ENCODE data around the gene CAMP. TPM values are rescaled to one million over a fixed set of nuclear protein-coding genes. Genes with fewer than 3 reads are reported as not detected.
A peak's percentile ranks its signal among the peaks of the same experiment; 100 is the strongest.

Gene CAMP
- total RNA-seq, 1 experiment from 2014 or later: not detected

- Histone ChIP-seq H4K20me1 (ENCODE audit: insufficient read depth) (no peaks in the 10 kb centered on the region), H3K9me2 (ENCODE audit: insufficient read depth) (no peaks in the 10 kb centered on the region), H3K27ac (no peak overlapping the region), H3K4me3 (peak overlapping the region; percentile 77; the same call in 1 of the 2 replicates), H3K9me3 (ENCODE audit: insufficient read depth, low read depth) (no peaks in the 10 kb centered on the region), H3K27me3 (ENCODE audit: insufficient read depth, low read depth) (no peaks in the 10 kb centered on the region), H3F3A (ENCODE audit: insufficient read depth, low read depth) (peaks cover 10% of the 10 kb centered on the region; the same call in 1 of the 2 replicates), H3K36me3 (ENCODE audit: low read depth) (no peaks in the 10 kb centered on the region), H3K4me2 (peak overlapping the region; percentile 79), H3K79me2 (ENCODE audit: low read depth) (no peaks in the 10 kb centered on the region), H3K4me1 (replicated peaks; ENCODE audit: insufficient read depth) (0 out of 2 replicates have a peak, but pooled peaks cover 8% of the 10 kb centered on the region), H2AFZ (peak overlapping the region; percentile 94)
- ChIA-PET POLR2A (ENCODE audit: unreplicated experiment) (interaction anchor here (0.5 to 0.9 kb wide), 5 partner anchors 33 to 781 kb away, joined by 3 to 7 read pairs (median 4); partner anchors contain the start of genes CELSR3 and NDUFAF3), CTCF (interaction anchor here (1.7 kb wide), 1 partner anchor 196 kb away, joined by 8 read pairs; no protein-coding TSS in a partner anchor)
- TF ChIP-seq, protein P1, sequence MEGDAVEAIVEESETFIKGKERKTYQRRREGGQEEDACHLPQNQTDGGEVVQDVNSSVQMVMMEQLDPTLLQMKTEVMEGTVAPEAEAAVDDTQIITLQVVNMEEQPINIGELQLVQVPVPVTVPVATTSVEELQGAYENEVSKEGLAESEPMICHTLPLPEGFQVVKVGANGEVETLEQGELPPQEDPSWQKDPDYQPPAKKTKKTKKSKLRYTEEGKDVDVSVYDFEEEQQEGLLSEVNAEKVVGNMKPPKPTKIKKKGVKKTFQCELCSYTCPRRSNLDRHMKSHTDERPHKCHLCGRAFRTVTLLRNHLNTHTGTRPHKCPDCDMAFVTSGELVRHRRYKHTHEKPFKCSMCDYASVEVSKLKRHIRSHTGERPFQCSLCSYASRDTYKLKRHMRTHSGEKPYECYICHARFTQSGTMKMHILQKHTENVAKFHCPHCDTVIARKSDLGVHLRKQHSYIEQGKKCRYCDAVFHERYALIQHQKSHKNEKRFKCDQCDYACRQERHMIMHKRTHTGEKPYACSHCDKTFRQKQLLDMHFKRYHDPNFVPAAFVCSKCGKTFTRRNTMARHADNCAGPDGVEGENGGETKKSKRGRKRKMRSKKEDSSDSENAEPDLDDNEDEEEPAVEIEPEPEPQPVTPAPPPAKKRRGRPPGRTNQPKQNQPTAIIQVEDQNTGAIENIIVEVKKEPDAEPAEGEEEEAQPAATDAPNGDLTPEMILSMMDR (conservative IDR thresholded peaks at IDR 0.05): no peak
- no TSS peak for BruUV-seq (replicated peaks)
- intact Hi-C loops (cut with micrococcal nuclease; ENCODE audit: unreplicated experiment): loop anchor here (2.0 kb wide), 1 partner anchor 51 kb away; the partner anchor contains the start of gene CDC25A
- no peak for DNase-seq
These were observed 17.0 kb downstream of the CAMP start for GRCh38 chr3:48240000-48240963.

DNA sequence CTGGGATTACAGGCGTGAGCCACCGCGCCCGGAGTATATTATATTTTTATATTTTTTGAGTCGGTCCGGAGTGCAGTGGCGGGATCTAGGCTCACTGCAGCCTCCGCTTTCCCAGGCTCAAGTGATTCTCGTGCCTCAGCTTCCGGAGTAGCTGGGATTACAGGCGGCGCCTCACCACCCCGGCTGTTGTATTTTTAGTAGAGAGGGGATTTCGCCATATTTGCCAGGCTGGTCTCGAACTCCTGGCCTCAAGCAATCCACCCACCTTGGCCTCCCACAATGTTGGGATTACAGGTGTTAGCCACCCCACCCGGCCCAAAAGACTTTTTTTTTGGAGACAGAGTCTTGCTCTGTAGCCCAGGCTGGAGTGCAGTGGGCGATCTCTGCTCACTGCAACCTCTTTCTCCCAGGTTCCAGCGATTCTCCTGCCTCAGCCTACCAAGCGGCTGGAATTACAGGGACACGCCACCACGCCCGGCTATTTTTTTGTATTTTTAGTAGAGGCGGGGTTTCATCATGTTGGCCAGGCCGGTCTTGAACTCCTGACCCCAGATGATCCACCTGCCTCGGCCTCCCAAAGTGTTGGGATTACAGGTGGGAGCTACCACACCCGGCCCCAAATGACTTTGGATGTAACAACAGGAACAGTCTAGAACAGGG lies 18.6 kb downstream of the CAMP start:
- TSS peak; percentile 49 for BruUV-seq (replicated peaks)
- Histone ChIP-seq H3K36me3 (ENCODE audit: low read depth) (no peaks in the 10 kb centered on the region), H3K9me2 (ENCODE audit: insufficient read depth) (no peaks in the 10 kb centered on the region), H3K27ac (no peak overlapping the region), H2AFZ (peak overlapping the region; percentile 94), H3K4me2 (peak overlapping the region; percentile 79), H3K27me3 (ENCODE audit: insufficient read depth, low read depth) (no peaks in the 10 kb centered on the region), H3F3A (ENCODE audit: insufficient read depth, low read depth) (peaks cover 5% of the 10 kb centered on the region; the same call in 1 of the 2 replicates), H3K9me3 (ENCODE audit: insufficient read depth, low read depth) (no peaks in the 10 kb centered on the region), H3K4me3 (peak overlapping the region; percentile 77; the same call in 1 of the 2 replicates), H3K79me2 (ENCODE audit: low read depth) (no peaks in the 10 kb centered on the region), H4K20me1 (ENCODE audit: insufficient read depth) (no peaks in the 10 kb centered on the region), H3K4me1 (replicated peaks; ENCODE audit: insufficient read depth) (0 out of 2 replicates have a peak, but pooled peaks cover 6% of the 10 kb centered on the region)
- TF ChIP-seq EZH2 (IDR thresholded peaks at IDR 0.05; ENCODE audit: low read depth): no peak
- TF ChIP-seq, protein P1 (conservative IDR thresholded peaks at IDR 0.05): no peak
- CTCF ChIA-PET: interaction anchor here (1.7 kb wide), 1 partner anchor 194 kb away, joined by 8 read pairs; no protein-coding TSS in a partner anchor
- intact Hi-C loops (cut with micrococcal nuclease; ENCODE audit: unreplicated experiment): loop anchor here (2.0 kb wide), 1 partner anchor 53 kb away; the partner anchor contains the start of gene CDC25A
- DNase-seq: no peak
- POLR2A ChIA-PET (ENCODE audit: unreplicated experiment): interaction anchor here (0.7 kb wide), 1 partner anchor 41 kb away, joined by 12 read pairs; no protein-coding TSS in a partner anchor

DNA sequence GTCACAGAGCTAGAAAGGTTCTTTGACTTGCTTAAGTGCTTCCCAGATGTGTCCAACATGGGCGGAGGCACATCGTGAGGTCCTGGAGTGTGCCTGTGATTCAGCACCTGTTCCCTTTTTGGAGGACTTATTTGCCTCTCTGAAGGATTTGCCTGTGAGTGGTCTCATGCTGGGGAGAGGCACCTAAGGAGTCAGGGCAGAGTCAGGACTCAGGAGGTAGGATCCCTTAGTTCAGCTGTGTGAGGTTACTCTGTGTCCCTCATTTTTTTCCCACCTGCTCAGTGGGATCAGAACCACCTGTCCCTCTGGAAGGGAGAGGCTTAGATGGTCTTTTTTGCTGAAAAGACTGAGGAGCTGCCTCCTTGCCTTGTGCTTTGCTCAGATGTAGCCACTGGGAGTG lies 20.6 kb downstream of the CAMP start:
- no peak overlapping the region for H2AFZ ChIP-seq
- intact Hi-C loops (cut with micrococcal nuclease; ENCODE audit: unreplicated experiment): no loop called here
- no peaks in the 10 kb centered on the region for H3K27me3 ChIP-seq (ENCODE audit: insufficient read depth, low read depth)
- DNase-seq: no peak
- H3F3A ChIP-seq (ENCODE audit: insufficient read depth, low read depth): no peaks in the 10 kb centered on the region
- TF ChIP-seq EZH2 (IDR thresholded peaks at IDR 0.05; ENCODE audit: low read depth): no peak
- TF ChIP-seq, protein P1 (conservative IDR thresholded peaks at IDR 0.05): no peak
- no peaks in the 10 kb centered on the region for H3K4me1 ChIP-seq (replicated peaks; ENCODE audit: insufficient read depth)
- no peaks in the 10 kb centered on the region for H3K9me2 ChIP-seq (ENCODE audit: insufficient read depth)
- H3K27ac ChIP-seq: no peak overlapping the region
- H4K20me1 ChIP-seq (ENCODE audit: insufficient read depth): no peaks in the 10 kb centered on the region
- ChIA-PET CTCF (interaction anchor here (0.6 to 0.7 kb wide), 2 partner anchors 10 to 123 kb away, joined by 7 to 8 read pairs; no protein-coding TSS in a partner anchor), POLR2A (ENCODE audit: unreplicated experiment) (no interaction called here)
- no peak overlapping the region for H3K4me3 ChIP-seq
- no peaks in the 10 kb centered on the region for H3K79me2 ChIP-seq (ENCODE audit: low read depth)
- H3K9me3 ChIP-seq (ENCODE audit: insufficient read depth, low read depth): no peaks in the 10 kb centered on the region
- H3K36me3 ChIP-seq (ENCODE audit: low read depth): no peaks in the 10 kb centered on the region
- BruUV-seq (replicated peaks): no TSS peak
- H3K4me2 ChIP-seq: no peak overlapping the region
